ENCODE data around the gene DDOST. TPM values are rescaled to one million over a fixed set of nuclear protein-coding genes. Genes with fewer than 3 reads are reported as not detected.

The DDOST gene
- total RNA-seq, 5 donors from 2014 or later (not counting 1 experiment from before 2014, with no cell fraction given): 106 to 145 (median 124) TPM

GRCh38 chr1:20632386-20632785, 28.8 kb downstream of the DDOST start:
- peaks cover 0 to 12% (median 0%) of the 10 kb centered on the region in 3 donors for H3K9me3 Mint-ChIP-seq
- H3K4me1 ChIP-seq (ENCODE audit: control insufficient read depth in 1 of 2, extremely low read depth in 1 of 2, insufficient read depth in 2 of 2, low read length in 2 of 2): peaks cover 3 to 18% of the 10 kb centered on the region in 2 experiments
- WGBS (ENCODE audit: insufficient coverage): no CpG with 5 or more reads among the region's 3 CpGs
- peaks cover 0 to under 1% of the 10 kb centered on the region in 2 donors for H3K36me3 ChIP-seq (ENCODE audit: control insufficient read depth in 2 of 2, extremely low read depth in 1 of 2, insufficient read depth in 1 of 2, low read length in 1 of 2)
- no peaks in the 10 kb centered on the region for H3K27me3 ChIP-seq (replicated peaks in 1 of 2; ENCODE audit: control insufficient read depth in 2 of 2, extremely low read depth in 1 of 2, insufficient read depth in 2 of 2, low read length in 1 of 2)
- peaks cover 1% of the 10 kb centered on the region for H3K36me3 Mint-ChIP-seq
- peaks cover 8 to 15% (median 9%) of the 10 kb centered on the region in 3 donors for H3K4me1 Mint-ChIP-seq
- no peak for ATAC-seq (replicated peaks in 1 of 4)
- ChIA-PET POLR2A (interaction anchor here in 1 of 2 donors (0.6 kb wide), 1 partner anchor 711 kb away, joined by 6 read pairs; no protein-coding TSS in a partner anchor), CTCF (interaction anchor here in 1 of 2 donors (0.6 to 1.0 kb wide), 2 partner anchors 10 to 28 kb away, joined by 3 to 4 read pairs; no protein-coding TSS in a partner anchor)
- peaks cover 5 to 11% of the 10 kb centered on the region in 2 donors for H3K27me3 Mint-ChIP-seq
- no peak overlapping the region for H3K4me3 ChIP-seq (ENCODE audit: control insufficient read depth in 1 of 2, extremely low read depth in 1 of 2, low read length in 1 of 2)
- H3K27ac ChIP-seq (ENCODE audit: low read length): no peak overlapping the region
- H3K9me3 ChIP-seq: no peaks in the 10 kb centered on the region
- peak overlapping the region; percentile 61 to 81 (median 70) for H3K4me3 Mint-ChIP-seq
- no peak for DNase-seq
- no peak overlapping the region for H3K27ac Mint-ChIP-seq

- ATAC-seq (replicated peaks in 1 of 4) (no peak), DNase-seq (no peak)
- H3K27me3 Mint-ChIP-seq: peaks cover 16 to 20% of the 10 kb centered on the region in 2 donors
- H3K4me1 Mint-ChIP-seq: peaks cover 8 to 11% (median 9%) of the 10 kb centered on the region in 3 donors
- no peaks in the 10 kb centered on the region for H3K36me3 Mint-ChIP-seq
- Histone ChIP-seq H3K4me1 (ENCODE audit: control insufficient read depth in 1 of 2, extremely low read depth in 1 of 2, insufficient read depth in 2 of 2, low read length in 2 of 2) (peaks cover 3 to 18% of the 10 kb centered on the region in 2 experiments), H3K27ac (ENCODE audit: low read length) (no peak overlapping the region), H3K27me3 (replicated peaks in 1 of 2; ENCODE audit: control insufficient read depth in 2 of 2, extremely low read depth in 1 of 2, insufficient read depth in 2 of 2, low read length in 1 of 2) (no peaks in the 10 kb centered on the region), H3K9me3 (no peaks in the 10 kb centered on the region), H3K4me3 (ENCODE audit: control insufficient read depth in 1 of 2, extremely low read depth in 1 of 2, low read length in 1 of 2) (no peak overlapping the region), H3K36me3 (ENCODE audit: control insufficient read depth in 2 of 2, extremely low read depth in 1 of 2, insufficient read depth in 1 of 2, low read length in 1 of 2) (no peaks in the 10 kb centered on the region)
- CTCF ChIA-PET: no interaction called here
- H3K4me3 Mint-ChIP-seq: no peak overlapping the region
- peaks cover 0 to 12% (median 0%) of the 10 kb centered on the region in 3 donors for H3K9me3 Mint-ChIP-seq
- H3K27ac Mint-ChIP-seq: no peak overlapping the region
- WGBS (ENCODE audit: insufficient coverage): 57% methylated on average over 1 of the region's 4 CpGs
- POLR2A ChIA-PET: interaction anchor here in 1 of 2 donors (1.0 kb wide), 1 partner anchor 30 kb away, joined by 3 read pairs; no protein-coding TSS in a partner anchor
Observed at GRCh38 chr1:20630729-20631128, 30.4 kb downstream of the DDOST start.

GRCh38 chr1:20626524-20626923, 34.6 kb downstream of the DDOST start:
- POLR2A ChIA-PET: no interaction called here
- no peaks in the 10 kb centered on the region for H3K36me3 Mint-ChIP-seq
- CTCF ChIA-PET: no interaction called here
- H3K4me3 Mint-ChIP-seq: no peak overlapping the region
- H3K9me3 Mint-ChIP-seq: peaks cover 0 to 12% (median 0%) of the 10 kb centered on the region in 3 donors
- no peaks in the 10 kb centered on the region for H3K36me3 ChIP-seq (ENCODE audit: control insufficient read depth in 2 of 2, extremely low read depth in 1 of 2, insufficient read depth in 1 of 2, low read length in 1 of 2)
- no peaks in the 10 kb centered on the region for H3K4me1 ChIP-seq (ENCODE audit: control insufficient read depth in 1 of 2, extremely low read depth in 1 of 2, insufficient read depth in 2 of 2, low read length in 2 of 2)
- ATAC-seq (replicated peaks in 1 of 4) (no peak), DNase-seq (no peak)
- H3K9me3 ChIP-seq: no peaks in the 10 kb centered on the region
- no CpG with 5 or more reads among the region's 1 CpG for WGBS (ENCODE audit: insufficient coverage)
- no peak overlapping the region for H3K27ac ChIP-seq (ENCODE audit: low read length)
- no peaks in the 10 kb centered on the region for H3K4me1 Mint-ChIP-seq
- H3K27ac Mint-ChIP-seq: no peak overlapping the region
- H3K4me3 ChIP-seq (ENCODE audit: control insufficient read depth in 1 of 2, extremely low read depth in 1 of 2, low read length in 1 of 2): no peak overlapping the region
- H3K27me3 ChIP-seq (replicated peaks in 1 of 2; ENCODE audit: control insufficient read depth in 2 of 2, extremely low read depth in 1 of 2, insufficient read depth in 2 of 2, low read length in 1 of 2): peaks cover 0 to 6% of the 10 kb centered on the region in 2 experiments
- peaks cover 24 to 27% of the 10 kb centered on the region in 2 donors for H3K27me3 Mint-ChIP-seq

- no peak overlapping the region for H3K4me3 Mint-ChIP-seq
- Histone ChIP-seq H3K9me3 (no peaks in the 10 kb centered on the region), H3K27me3 (replicated peaks in 1 of 2; ENCODE audit: control insufficient read depth in 2 of 2, extremely low read depth in 1 of 2, insufficient read depth in 2 of 2, low read length in 1 of 2) (peaks cover 0 to 6% of the 10 kb centered on the region in 2 experiments), H3K4me1 (ENCODE audit: control insufficient read depth in 1 of 2, extremely low read depth in 1 of 2, insufficient read depth in 2 of 2, low read length in 2 of 2) (no peaks in the 10 kb centered on the region), H3K27ac (ENCODE audit: low read length) (no peak overlapping the region), H3K4me3 (ENCODE audit: control insufficient read depth in 1 of 2, extremely low read depth in 1 of 2, low read length in 1 of 2) (no peak overlapping the region), H3K36me3 (ENCODE audit: control insufficient read depth in 2 of 2, extremely low read depth in 1 of 2, insufficient read depth in 1 of 2, low read length in 1 of 2) (no peaks in the 10 kb centered on the region)
- CTCF ChIA-PET: interaction anchor here in 1 of 2 donors (0.9 kb wide), 1 partner anchor 14 kb away, joined by 3 read pairs; no protein-coding TSS in a partner anchor
- H3K36me3 Mint-ChIP-seq: no peaks in the 10 kb centered on the region
- POLR2A ChIA-PET: no interaction called here
- no CpG with 5 or more reads among the region's 1 CpG for WGBS (ENCODE audit: insufficient coverage)
- H3K9me3 Mint-ChIP-seq: peaks cover 0 to 12% (median 0%) of the 10 kb centered on the region in 3 donors
- ATAC-seq (replicated peaks in 1 of 4): no peak
- peaks cover 24 to 27% of the 10 kb centered on the region in 2 donors for H3K27me3 Mint-ChIP-seq
- H3K4me1 Mint-ChIP-seq: no peaks in the 10 kb centered on the region
- no peak overlapping the region for H3K27ac Mint-ChIP-seq
- DNase-seq: no peak
Observed at GRCh38 chr1:20626098-20626427, 35.1 kb downstream of the DDOST start.

GRCh38 chr1:20625176-20626097, 35.7 kb downstream of the DDOST start:
- ChIA-PET POLR2A (no interaction called here), CTCF (interaction anchor here in 1 of 2 donors (0.9 kb wide), 1 partner anchor 15 kb away, joined by 3 read pairs; no protein-coding TSS in a partner anchor)
- ATAC-seq (replicated peaks in 1 of 4): no peak
- Histone ChIP-seq H3K27me3 (replicated peaks in 1 of 2; ENCODE audit: control insufficient read depth in 2 of 2, extremely low read depth in 1 of 2, insufficient read depth in 2 of 2, low read length in 1 of 2) (peaks cover 0 to 6% of the 10 kb centered on the region in 2 experiments), H3K27ac (ENCODE audit: low read length) (no peak overlapping the region), H3K9me3 (no peaks in the 10 kb centered on the region), H3K4me1 (ENCODE audit: control insufficient read depth in 1 of 2, extremely low read depth in 1 of 2, insufficient read depth in 2 of 2, low read length in 2 of 2) (no peaks in the 10 kb centered on the region), H3K36me3 (ENCODE audit: control insufficient read depth in 2 of 2, extremely low read depth in 1 of 2, insufficient read depth in 1 of 2, low read length in 1 of 2) (no peaks in the 10 kb centered on the region), H3K4me3 (ENCODE audit: control insufficient read depth in 1 of 2, extremely low read depth in 1 of 2, low read length in 1 of 2) (no peak overlapping the region)
- H3K36me3 Mint-ChIP-seq: no peaks in the 10 kb centered on the region
- peaks cover 24 to 27% of the 10 kb centered on the region in 2 donors for H3K27me3 Mint-ChIP-seq
- H3K4me1 Mint-ChIP-seq: no peaks in the 10 kb centered on the region
- DNase-seq: no peak
- 94% methylated on average over 2 of the region's 3 CpGs for WGBS (ENCODE audit: insufficient coverage)
- no peak overlapping the region for H3K27ac Mint-ChIP-seq
- peaks cover 0 to 12% (median 0%) of the 10 kb centered on the region in 3 donors for H3K9me3 Mint-ChIP-seq
- H3K4me3 Mint-ChIP-seq: no peak overlapping the region

GRCh38 chr1:20624709-20625108, 36.5 kb downstream of the DDOST start:
- ChIA-PET CTCF (no interaction called here), POLR2A (no interaction called here)
- no peaks in the 10 kb centered on the region for H3K4me1 Mint-ChIP-seq
- Histone ChIP-seq H3K36me3 (ENCODE audit: control insufficient read depth in 2 of 2, extremely low read depth in 1 of 2, insufficient read depth in 1 of 2, low read length in 1 of 2) (no peaks in the 10 kb centered on the region), H3K27me3 (replicated peaks in 1 of 2; ENCODE audit: control insufficient read depth in 2 of 2, extremely low read depth in 1 of 2, insufficient read depth in 2 of 2, low read length in 1 of 2) (peaks cover 0 to 10% of the 10 kb centered on the region in 2 experiments), H3K9me3 (no peaks in the 10 kb centered on the region), H3K4me3 (ENCODE audit: control insufficient read depth in 1 of 2, extremely low read depth in 1 of 2, low read length in 1 of 2) (no peak overlapping the region), H3K27ac (ENCODE audit: low read length) (no peak overlapping the region), H3K4me1 (ENCODE audit: control insufficient read depth in 1 of 2, extremely low read depth in 1 of 2, insufficient read depth in 2 of 2, low read length in 2 of 2) (no peaks in the 10 kb centered on the region)
- H3K9me3 Mint-ChIP-seq: peaks cover 0 to 12% (median 0%) of the 10 kb centered on the region in 3 donors
- no peak overlapping the region for H3K4me3 Mint-ChIP-seq
- no peak overlapping the region for H3K27ac Mint-ChIP-seq
- no peaks in the 10 kb centered on the region for H3K36me3 Mint-ChIP-seq
- ATAC-seq (replicated peaks in 1 of 4): no peak
- no CpG with 5 or more reads among the region's 1 CpG for WGBS (ENCODE audit: insufficient coverage)
- H3K27me3 Mint-ChIP-seq: peaks cover 27% of the 10 kb centered on the region in 2 donors
- DNase-seq: no peak
